Middle frontal gyrus (tissue), 1 donor: ENCODE results near the gene CLMN.
"Not testable (repeated sequence)": the region's sequence is repeated elsewhere in the genome, so short reads cannot be mapped to it uniquely, and the experiment has no call there.

Experiments
- DNase-seq: peaks from one replicate; pipeline ENCODE4 v3.0.0-alpha.2; 2015; ENCODE audit warnings: low spot score; ENCODE audit errors: extremely low spot score

The CLMN gene

GRCh38 chr14:95197551-95197950, 122.2 kb downstream of the CLMN start:
- no peak for DNase-seq

- DNase-seq = no peak
These were observed 122.7 kb downstream of the CLMN start for GRCh38 chr14:95196826-95197545.

GRCh38 chr14:95196268-95196667, 123.4 kb downstream of the CLMN start:
- DNase-seq = no peak

GRCh38 chr14:95195031-95195430, 124.7 kb downstream of the CLMN start:
- DNase-seq = no peak

GRCh38 chr14:95193081-95193480, 126.6 kb downstream of the CLMN start:
- DNase-seq = no peak

- DNase-seq = no peak
These were observed 127.4 kb downstream of the CLMN start for GRCh38 chr14:95192311-95192710.

GRCh38 chr14:95191445-95192199, 128.1 kb downstream of the CLMN start:
- no peak for DNase-seq

GRCh38 chr14:95190857-95191256, 128.9 kb downstream of the CLMN start:
- DNase-seq = no peak

GRCh38 chr14:95190346-95190840, 129.3 kb downstream of the CLMN start:
- DNase-seq = no peak

- DNase-seq = no peak
These were observed 130.2 kb downstream of the CLMN start for GRCh38 chr14:95189367-95190132.

- no peak for DNase-seq
These were observed 131.3 kb downstream of the CLMN start for GRCh38 chr14:95188380-95188779.

GRCh38 chr14:95185767-95186392, 133.8 kb downstream of the CLMN start:
- no peak for DNase-seq

GRCh38 chr14:95185033-95185766, 134.5 kb downstream of the CLMN start:
- DNase-seq = no peak

- DNase-seq = no peak
These were observed 135.3 kb downstream of the CLMN start for GRCh38 chr14:95184413-95184790.

GRCh38 chr14:95183532-95184412, 135.9 kb downstream of the CLMN start:
- DNase-seq = no peak

- no peak for DNase-seq
These were observed 136.6 kb downstream of the CLMN start for GRCh38 chr14:95183082-95183481.

GRCh38 chr14:95182379-95182778, 137.3 kb downstream of the CLMN start:
- no peak for DNase-seq

- no peak for DNase-seq
These were observed 138.6 kb downstream of the CLMN start for GRCh38 chr14:95180966-95181741.

GRCh38 chr14:95175670-95176069, 144.0 kb downstream of the CLMN start:
- not testable (repeated sequence) for DNase-seq
